ENCODE measurements around the gene CCNI2. TPM values are rescaled to one million over a fixed set of nuclear protein-coding genes. Genes with fewer than 3 reads are reported as not detected.

Gene CCNI2
- total and polyA plus RNA-seq, 3 donors from 2014 or later = 1.1 to 4.5 (median 2.7) TPM

Other genes with a start within 250 kb of the CCNI2 start
- 10 to 100 TPM in 1 of 2 donors, 1 to 10 TPM in 1; 2.2 to 12.4 TPM for gene IL5, start 203.9 kb upstream of the CCNI2 start, total RNA-seq
- gene IL5, start 203.9 kb upstream of the CCNI2 start, polyA plus RNA-seq (ENCODE audit: insufficient read depth, low read depth, low replicate concordance) = 5.4 TPM
- gene RAD50, start 190.4 kb upstream of the CCNI2 start, total RNA-seq = 10 to 100 TPM; 38.6 to 41.6 TPM
- gene RAD50, start 190.4 kb upstream of the CCNI2 start, polyA plus RNA-seq (ENCODE audit: insufficient read depth, low read depth, low replicate concordance) = 5.0 TPM
- gene IL13, start 89.3 kb upstream of the CCNI2 start, total RNA-seq = 10 to 100 TPM; 17.3 to 25.0 TPM
- gene IL13, start 89.3 kb upstream of the CCNI2 start, polyA plus RNA-seq (ENCODE audit: insufficient read depth, low read depth, low replicate concordance) = 73.4 TPM
- gene IL4, start 73.4 kb upstream of the CCNI2 start, total RNA-seq = not detected
- gene IL4, start 73.4 kb upstream of the CCNI2 start, polyA plus RNA-seq (ENCODE audit: insufficient read depth, low read depth, low replicate concordance) = not detected
- 10 to 100 TPM; 30.8 to 38.6 TPM for gene KIF3A, start 9.9 kb upstream of the CCNI2 start, total RNA-seq
- 23.2 TPM for gene KIF3A, start 9.9 kb upstream of the CCNI2 start, polyA plus RNA-seq (ENCODE audit: insufficient read depth, low read depth, low replicate concordance)
- 10 to 100 TPM; 12.4 to 13.9 TPM for gene SEPTIN8, start 29.8 kb downstream of the CCNI2 start, total RNA-seq
- gene SEPTIN8, start 29.8 kb downstream of the CCNI2 start, polyA plus RNA-seq (ENCODE audit: insufficient read depth, low read depth, low replicate concordance) = 16.4 TPM
- gene SOWAHA, start 65.9 kb downstream of the CCNI2 start, total RNA-seq = 1 to 10 TPM; 1.2 to 1.3 TPM
- 0.46 TPM for gene SOWAHA, start 65.9 kb downstream of the CCNI2 start, polyA plus RNA-seq (ENCODE audit: insufficient read depth, low read depth, low replicate concordance)
- gene SHROOM1, start 83.2 kb downstream of the CCNI2 start, total RNA-seq = 1 to 10 TPM; 9.0 to 9.6 TPM
- gene SHROOM1, start 83.2 kb downstream of the CCNI2 start, polyA plus RNA-seq (ENCODE audit: insufficient read depth, low read depth, low replicate concordance) = 2.1 TPM
- 10 to 100 TPM in 1 of 2 donors, 1 to 10 TPM in 1; 5.7 to 13.5 TPM for gene GDF9, start 119.0 kb downstream of the CCNI2 start, total RNA-seq
- 14.2 TPM for gene GDF9, start 119.0 kb downstream of the CCNI2 start, polyA plus RNA-seq (ENCODE audit: insufficient read depth, low read depth, low replicate concordance)
- gene UQCRQ, start 119.2 kb downstream of the CCNI2 start, total RNA-seq = 100 to 1,000 TPM; 154 to 171 TPM
- 167 TPM for gene UQCRQ, start 119.2 kb downstream of the CCNI2 start, polyA plus RNA-seq (ENCODE audit: insufficient read depth, low read depth, low replicate concordance)
- gene LEAP2, start 126.2 kb downstream of the CCNI2 start, total RNA-seq = 1 to 10 TPM; 1.8 to 4.1 TPM
- 3.6 TPM for gene LEAP2, start 126.2 kb downstream of the CCNI2 start, polyA plus RNA-seq (ENCODE audit: insufficient read depth, low read depth, low replicate concordance)
- 100 to 1,000 TPM; 112 TPM for gene AFF4, start 216.2 kb downstream of the CCNI2 start, total RNA-seq
- 57.2 TPM for gene AFF4, start 216.2 kb downstream of the CCNI2 start, polyA plus RNA-seq (ENCODE audit: insufficient read depth, low read depth, low replicate concordance)

All from testis (tissue), 3 donors.